HG03521 (cell line): Measurements from ENCODE around the gene LRMDA.

Source experiments
- ATAC-seq: cut with Tn5 transposase; IDR thresholded peaks from one replicate; pipeline ENCODE4 v1.9.1; 2021; ENCODE audit warnings: mild to moderate bottlenecking, moderate library complexity; ENCODE audit not compliant: unreplicated experiment

The LRMDA gene

GRCh38 chr10:75935240-75935639 is 503.8 kb downstream of the LRMDA start:
- ATAC-seq = no peak

GRCh38 chr10:75935650-75936400 is 504.4 kb downstream of the LRMDA start:
- ATAC-seq = no peak

- ATAC-seq = no peak
Observed at GRCh38 chr10:75936841-75937240, 505.4 kb downstream of the LRMDA start.

GRCh38 chr10:75937823-75938222 is 506.4 kb downstream of the LRMDA start:
- no peak for ATAC-seq

- ATAC-seq = no peak
Observed at GRCh38 chr10:75938380-75939122, 507.1 kb downstream of the LRMDA start.

GRCh38 chr10:75939541-75939940 is 508.1 kb downstream of the LRMDA start:
- no peak for ATAC-seq

GRCh38 chr10:75940742-75941141 is 509.3 kb downstream of the LRMDA start:
- no peak for ATAC-seq

GRCh38 chr10:75941223-75941801 is 509.9 kb downstream of the LRMDA start:
- ATAC-seq = no peak

- no peak for ATAC-seq
Observed at GRCh38 chr10:75944061-75944460, 512.6 kb downstream of the LRMDA start.

GRCh38 chr10:75948583-75948982 is 517.2 kb downstream of the LRMDA start:
- no peak for ATAC-seq

GRCh38 chr10:75950307-75950706 is 518.9 kb downstream of the LRMDA start:
- no peak for ATAC-seq

GRCh38 chr10:75950997-75951589 is 519.7 kb downstream of the LRMDA start:
- ATAC-seq = no peak

- ATAC-seq = no peak
Observed at GRCh38 chr10:75951627-75952026, 520.2 kb downstream of the LRMDA start.

GRCh38 chr10:75952093-75952492 is 520.7 kb downstream of the LRMDA start:
- no peak for ATAC-seq

- no peak for ATAC-seq
Observed at GRCh38 chr10:75954486-75954885, 523.1 kb downstream of the LRMDA start.

GRCh38 chr10:75955973-75956502 is 524.6 kb downstream of the LRMDA start:
- no peak for ATAC-seq

- no peak for ATAC-seq
Observed at GRCh38 chr10:75956624-75957023, 525.2 kb downstream of the LRMDA start.

GRCh38 chr10:75957314-75958120 is 526.1 kb downstream of the LRMDA start:
- ATAC-seq = no peak

GRCh38 chr10:75959209-75959608 is 527.8 kb downstream of the LRMDA start:
- no peak for ATAC-seq

- ATAC-seq = no peak
Observed at GRCh38 chr10:75959912-75960311, 528.5 kb downstream of the LRMDA start.
